ENCODE results near the gene TRAIP.
"Not testable (repeated sequence)": the region's sequence is repeated elsewhere in the genome, so short reads cannot be mapped to it uniquely, and the experiment has no call there.

TRAIP gene

DNA sequence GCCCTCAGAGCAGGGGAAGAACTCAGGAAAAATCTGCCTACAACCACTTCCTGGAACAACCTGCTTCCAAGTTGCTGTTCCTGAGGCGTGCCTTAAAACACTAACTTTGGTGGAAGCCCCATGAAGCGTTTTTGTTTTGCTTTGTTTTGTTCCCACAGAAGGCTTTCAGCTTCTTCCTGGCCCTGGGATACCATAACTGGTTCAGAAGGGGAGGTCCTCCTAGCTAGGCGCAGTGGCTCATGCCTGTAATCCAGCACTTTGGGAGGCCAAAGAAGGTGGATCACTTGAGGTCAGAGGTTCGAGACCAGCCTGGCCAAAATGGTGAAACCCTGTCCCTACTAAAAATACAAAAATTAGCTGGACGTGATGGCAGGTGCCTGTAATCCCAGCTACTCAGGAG, 68.8 kb downstream of the TRAIP start:
- TF ChIP-seq EZH2phosphoT487 (IDR thresholded peaks at IDR 0.05; ENCODE audit: borderline replicate concordance, low read length), result no peak
- no peaks in the 10 kb centered on the region for H3K9me3 ChIP-seq (ENCODE audit: control insufficient read depth, insufficient read depth, low read length)
- peak overlapping the region; percentile 88; the same call in 1 of the 2 replicates for H3K4me3 ChIP-seq (ENCODE audit: low read length)
- no peaks in the 10 kb centered on the region for H3K27me3 ChIP-seq (ENCODE audit: control insufficient read depth, low read length)
- peak overlapping the region; percentile 98 for H3K4me2 ChIP-seq (ENCODE audit: low read length)
- peaks cover 5% of the 10 kb centered on the region for H3F3A ChIP-seq (ENCODE audit: control insufficient read depth, insufficient read depth)
- no peaks in the 10 kb centered on the region for H3K9me2 ChIP-seq (replicated peaks; ENCODE audit: control insufficient read depth, low read length)
- peaks cover 16% of the 10 kb centered on the region for H3K36me3 ChIP-seq (ENCODE audit: control insufficient read depth, low read length)
- H3K4me1 ChIP-seq (ENCODE audit: control insufficient read depth, low read length), result peaks cover 37% of the 10 kb centered on the region
- no peak overlapping the region for H3K27ac ChIP-seq (ENCODE audit: low read depth, low read length)
- peaks cover 38% of the 10 kb centered on the region for H3K79me2 ChIP-seq (ENCODE audit: control insufficient read depth, low read length)
- H4K20me1 ChIP-seq (ENCODE audit: control insufficient read depth, insufficient read depth, low read depth, low read length), result no peaks in the 10 kb centered on the region

DNA sequence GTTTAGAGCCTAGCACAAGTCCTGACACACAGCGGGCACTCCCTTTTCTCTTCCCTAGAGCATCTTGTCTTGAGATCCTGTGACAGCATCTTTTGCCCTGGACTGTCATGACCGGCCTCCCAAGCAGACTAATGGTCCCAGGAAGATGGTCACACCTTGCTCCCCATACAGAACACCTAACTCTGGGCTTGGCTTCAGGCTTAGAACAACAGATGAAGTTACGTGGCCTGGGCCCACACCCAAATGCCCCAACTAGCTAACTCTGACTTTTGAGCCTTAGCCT, 69.2 kb downstream of the TRAIP start:
- peaks cover 37% of the 10 kb centered on the region for H3K4me1 ChIP-seq (ENCODE audit: control insufficient read depth, low read length)
- H3K9me2 ChIP-seq (replicated peaks; ENCODE audit: control insufficient read depth, low read length), result no peaks in the 10 kb centered on the region
- peak overlapping the region; percentile 98 for H3K4me2 ChIP-seq (ENCODE audit: low read length)
- H3F3A ChIP-seq (ENCODE audit: control insufficient read depth, insufficient read depth), result peaks cover 5% of the 10 kb centered on the region
- TF ChIP-seq EZH2phosphoT487 (IDR thresholded peaks at IDR 0.05; ENCODE audit: borderline replicate concordance, low read length), result no peak
- TF ChIP-seq, protein P1, sequence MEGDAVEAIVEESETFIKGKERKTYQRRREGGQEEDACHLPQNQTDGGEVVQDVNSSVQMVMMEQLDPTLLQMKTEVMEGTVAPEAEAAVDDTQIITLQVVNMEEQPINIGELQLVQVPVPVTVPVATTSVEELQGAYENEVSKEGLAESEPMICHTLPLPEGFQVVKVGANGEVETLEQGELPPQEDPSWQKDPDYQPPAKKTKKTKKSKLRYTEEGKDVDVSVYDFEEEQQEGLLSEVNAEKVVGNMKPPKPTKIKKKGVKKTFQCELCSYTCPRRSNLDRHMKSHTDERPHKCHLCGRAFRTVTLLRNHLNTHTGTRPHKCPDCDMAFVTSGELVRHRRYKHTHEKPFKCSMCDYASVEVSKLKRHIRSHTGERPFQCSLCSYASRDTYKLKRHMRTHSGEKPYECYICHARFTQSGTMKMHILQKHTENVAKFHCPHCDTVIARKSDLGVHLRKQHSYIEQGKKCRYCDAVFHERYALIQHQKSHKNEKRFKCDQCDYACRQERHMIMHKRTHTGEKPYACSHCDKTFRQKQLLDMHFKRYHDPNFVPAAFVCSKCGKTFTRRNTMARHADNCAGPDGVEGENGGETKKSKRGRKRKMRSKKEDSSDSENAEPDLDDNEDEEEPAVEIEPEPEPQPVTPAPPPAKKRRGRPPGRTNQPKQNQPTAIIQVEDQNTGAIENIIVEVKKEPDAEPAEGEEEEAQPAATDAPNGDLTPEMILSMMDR (IDR thresholded peaks at IDR 0.05; ENCODE audit: low read depth, low read length, poor library complexity, severe bottlenecking), result no peak
- H3K4me3 ChIP-seq (ENCODE audit: low read length), result peak overlapping the region; percentile 88
- H3K9me3 ChIP-seq (ENCODE audit: control insufficient read depth, insufficient read depth, low read length), result no peaks in the 10 kb centered on the region
- H3K27ac ChIP-seq (ENCODE audit: low read depth, low read length), result 0 out of 2 replicates have a peak overlapping the region, but pooled peaks have one; percentile 43
- H3K36me3 ChIP-seq (ENCODE audit: control insufficient read depth, low read length), result peaks cover 19% of the 10 kb centered on the region
- no peaks in the 10 kb centered on the region for H3K27me3 ChIP-seq (ENCODE audit: control insufficient read depth, low read length)
- H4K20me1 ChIP-seq (ENCODE audit: control insufficient read depth, insufficient read depth, low read depth, low read length), result no peaks in the 10 kb centered on the region
- H3K79me2 ChIP-seq (ENCODE audit: control insufficient read depth, low read length), result peaks cover 43% of the 10 kb centered on the region

DNA sequence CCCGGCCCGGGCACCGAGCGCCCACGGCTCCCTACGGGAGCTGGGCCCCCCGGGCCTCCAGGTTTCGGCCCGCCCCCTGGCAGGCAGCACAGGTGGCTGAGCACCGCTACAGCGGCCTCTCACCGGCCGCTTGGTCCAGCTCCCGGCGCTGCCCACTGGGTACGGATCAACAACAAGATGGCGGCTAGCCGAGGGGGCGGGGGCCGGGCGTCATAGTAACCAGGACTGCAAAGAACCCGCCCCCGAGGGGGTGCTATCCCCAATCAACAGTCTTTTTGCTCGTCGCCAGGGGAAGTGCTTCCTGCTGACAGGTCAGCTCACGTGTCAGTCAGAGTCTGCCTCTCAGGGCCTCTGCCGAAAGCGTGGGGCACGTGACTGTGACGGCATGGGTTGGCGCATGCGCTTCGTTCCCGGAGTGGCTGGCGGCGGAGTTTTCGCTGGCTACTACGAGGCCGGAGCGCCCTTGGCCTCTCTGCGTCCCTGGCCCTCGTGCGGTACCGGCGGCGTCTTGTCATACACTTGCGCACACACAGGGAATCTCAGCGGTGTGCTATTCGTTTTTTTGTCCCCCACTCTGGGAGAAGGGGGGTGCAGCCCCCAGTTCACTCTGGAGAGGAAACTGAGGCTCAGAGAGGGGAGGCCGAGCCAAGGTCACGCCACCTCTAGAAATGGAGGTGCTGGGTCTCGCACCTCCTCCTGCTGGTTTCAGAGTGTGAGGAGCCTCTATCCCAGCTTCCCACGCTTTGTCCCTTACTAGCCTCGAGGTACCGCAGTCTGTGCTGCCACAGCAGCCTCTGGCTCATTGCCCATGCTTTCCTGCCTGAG, 69.8 kb downstream of the TRAIP start, which contains the start of gene IP6K1:
Gene IP6K1 (minus strand): TSS at position 186 of the 825 bp plus-strand sequence. CDS start 38,502 bp downstream, outside the sequence.
- Histone ChIP-seq H3K4me1 (ENCODE audit: control insufficient read depth, low read length) (peaks cover 37% of the 10 kb centered on the region), H3K27me3 (ENCODE audit: control insufficient read depth, low read length) (no peaks in the 10 kb centered on the region), H4K20me1 (ENCODE audit: control insufficient read depth, insufficient read depth, low read depth, low read length) (no peaks in the 10 kb centered on the region), H3K9me3 (ENCODE audit: control insufficient read depth, insufficient read depth, low read length) (no peaks in the 10 kb centered on the region), H3K27ac (ENCODE audit: low read depth, low read length) (peak within 1 kb of the TSS; percentile 43), H3F3A (ENCODE audit: control insufficient read depth, insufficient read depth) (peaks cover 5% of the 10 kb centered on the region), H3K79me2 (ENCODE audit: control insufficient read depth, low read length) (peaks cover 47% of the 10 kb centered on the region), H3K36me3 (ENCODE audit: control insufficient read depth, low read length) (peaks cover 21% of the 10 kb centered on the region), H3K9me2 (replicated peaks; ENCODE audit: control insufficient read depth, low read length) (no peaks in the 10 kb centered on the region), H3K4me2 (ENCODE audit: low read length) (peak within 1 kb of the TSS; percentile 98), H3K4me3 (ENCODE audit: low read length) (peak within 1 kb of the TSS; percentile 88)
- no peak for TF ChIP-seq EZH2phosphoT487 (IDR thresholded peaks at IDR 0.05; ENCODE audit: borderline replicate concordance, low read length)

DNA sequence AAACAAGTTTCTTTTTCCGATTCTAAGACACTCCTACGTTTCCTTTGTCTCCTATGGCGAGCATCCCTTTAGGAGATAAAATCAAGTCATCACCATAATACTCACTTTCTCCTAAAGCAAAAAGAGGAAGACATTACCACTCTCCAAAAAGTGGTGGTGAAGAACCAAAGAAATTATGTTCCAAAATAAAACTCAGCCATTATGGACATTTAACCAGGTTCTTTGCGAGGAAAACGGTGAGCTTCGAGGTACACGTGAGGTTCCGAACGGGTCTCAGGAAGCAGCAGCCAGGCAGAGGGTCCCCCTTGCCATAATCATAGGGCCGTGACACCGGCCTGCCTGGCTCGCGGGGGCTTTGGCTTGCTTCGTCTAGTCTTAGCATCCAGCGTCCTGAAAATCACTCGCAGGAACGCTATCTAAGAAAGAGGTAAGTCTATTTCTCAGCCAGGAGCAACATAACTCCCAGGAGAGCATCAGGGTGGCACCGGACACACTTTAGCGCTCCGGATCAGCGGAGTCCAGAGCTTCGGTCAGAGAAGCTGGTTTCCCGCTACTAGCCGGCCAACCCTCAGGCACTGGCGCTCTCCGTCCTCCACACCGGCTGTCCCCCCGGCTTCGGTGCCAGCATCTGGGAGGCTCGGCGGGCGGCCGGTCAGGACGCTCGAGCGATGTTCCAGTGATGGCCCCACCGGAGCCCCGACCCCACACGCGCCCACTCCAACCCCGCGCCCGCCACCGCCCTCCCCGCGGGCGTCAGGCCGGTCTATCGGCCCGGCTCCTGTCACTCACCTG, 70.6 kb downstream of the TRAIP start:
- H3K36me3 ChIP-seq (ENCODE audit: control insufficient read depth, low read length), result peaks cover 27% of the 10 kb centered on the region
- peaks cover 55% of the 10 kb centered on the region for H3K79me2 ChIP-seq (ENCODE audit: control insufficient read depth, low read length)
- no peaks in the 10 kb centered on the region for H3K9me3 ChIP-seq (ENCODE audit: control insufficient read depth, insufficient read depth, low read length)
- no peaks in the 10 kb centered on the region for H3K9me2 ChIP-seq (replicated peaks; ENCODE audit: control insufficient read depth, low read length)
- peak overlapping the region; percentile 88 for H3K4me3 ChIP-seq (ENCODE audit: low read length)
- peak overlapping the region; percentile 78 for H3K4me2 ChIP-seq (ENCODE audit: low read length)
- H3K4me1 ChIP-seq (ENCODE audit: control insufficient read depth, low read length), result peaks cover 36% of the 10 kb centered on the region
- TF ChIP-seq, protein P1 (IDR thresholded peaks at IDR 0.05; ENCODE audit: low read depth, low read length, poor library complexity, severe bottlenecking), result no peak
- no peak for TF ChIP-seq EZH2phosphoT487 (IDR thresholded peaks at IDR 0.05; ENCODE audit: borderline replicate concordance, low read length)
- H3K27ac ChIP-seq (ENCODE audit: low read depth, low read length), result no peak overlapping the region
- no peaks in the 10 kb centered on the region for H3K27me3 ChIP-seq (ENCODE audit: control insufficient read depth, low read length)
- H3F3A ChIP-seq (ENCODE audit: control insufficient read depth, insufficient read depth), result peaks cover 5% of the 10 kb centered on the region
- no peaks in the 10 kb centered on the region for H4K20me1 ChIP-seq (ENCODE audit: control insufficient read depth, insufficient read depth, low read depth, low read length)

DNA sequence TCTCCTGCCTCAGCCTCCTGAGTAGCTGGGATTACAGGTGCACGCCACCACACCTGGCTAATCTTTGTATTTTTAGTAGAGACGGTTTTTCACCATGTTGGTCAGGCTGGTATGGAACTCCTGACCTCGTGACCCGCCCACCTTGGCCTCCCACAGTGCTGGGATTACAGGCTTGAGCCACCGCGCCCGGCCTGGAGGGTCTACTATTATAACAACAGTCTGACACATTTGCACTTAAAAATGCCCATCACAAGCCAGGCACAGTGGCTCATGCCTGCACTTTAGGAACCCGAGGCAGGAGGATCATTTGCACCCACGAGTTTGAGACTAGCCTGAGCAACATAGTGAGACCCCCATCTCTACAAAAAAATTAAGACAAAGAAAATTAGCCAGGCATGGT, 74.1 kb downstream of the TRAIP start:
- not testable (repeated sequence) for H3K27ac ChIP-seq (ENCODE audit: low read depth, low read length); H3K9me2 ChIP-seq (replicated peaks; ENCODE audit: control insufficient read depth, low read length); H3K27me3 ChIP-seq (ENCODE audit: control insufficient read depth, low read length); H3F3A ChIP-seq (ENCODE audit: control insufficient read depth, insufficient read depth); H3K4me2 ChIP-seq (ENCODE audit: low read length); H3K4me3 ChIP-seq (ENCODE audit: low read length); H3K9me3 ChIP-seq (ENCODE audit: control insufficient read depth, insufficient read depth, low read length); H4K20me1 ChIP-seq (ENCODE audit: control insufficient read depth, insufficient read depth, low read depth, low read length)
- peaks cover 85% of the 10 kb centered on the region for H3K79me2 ChIP-seq (ENCODE audit: control insufficient read depth, low read length)
- H3K4me1 ChIP-seq (ENCODE audit: control insufficient read depth, low read length), result peaks cover 17% of the 10 kb centered on the region
- peaks cover 42% of the 10 kb centered on the region for H3K36me3 ChIP-seq (ENCODE audit: control insufficient read depth, low read length)
